ENCODE measurements around the gene MRPL20.

DNA sequence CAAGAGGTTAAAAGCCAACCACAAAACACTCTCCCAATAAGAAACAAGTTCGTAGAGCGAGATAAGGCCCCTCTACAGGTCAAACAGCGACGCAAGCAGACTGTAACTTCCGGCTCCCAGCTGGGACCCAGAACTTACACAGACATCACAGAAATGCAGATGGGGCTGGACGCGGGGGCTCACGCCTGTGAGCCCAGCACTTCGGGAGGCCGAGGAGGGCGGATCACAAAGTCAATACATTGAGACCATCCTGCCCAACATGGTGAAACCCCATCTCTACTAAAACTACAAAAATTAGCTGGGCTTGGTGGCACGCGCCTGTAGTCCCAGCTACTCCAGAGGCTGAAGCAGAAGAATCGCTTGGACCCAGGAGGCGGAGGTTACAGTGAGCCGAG lies 19.0 kb downstream of the MRPL20 start:
- TF ChIP-seq POLR2A (IDR thresholded peaks at IDR 0.05; ENCODE audit: extremely low read depth, insufficient read length) = no peak
- TF ChIP-seq, protein P1, sequence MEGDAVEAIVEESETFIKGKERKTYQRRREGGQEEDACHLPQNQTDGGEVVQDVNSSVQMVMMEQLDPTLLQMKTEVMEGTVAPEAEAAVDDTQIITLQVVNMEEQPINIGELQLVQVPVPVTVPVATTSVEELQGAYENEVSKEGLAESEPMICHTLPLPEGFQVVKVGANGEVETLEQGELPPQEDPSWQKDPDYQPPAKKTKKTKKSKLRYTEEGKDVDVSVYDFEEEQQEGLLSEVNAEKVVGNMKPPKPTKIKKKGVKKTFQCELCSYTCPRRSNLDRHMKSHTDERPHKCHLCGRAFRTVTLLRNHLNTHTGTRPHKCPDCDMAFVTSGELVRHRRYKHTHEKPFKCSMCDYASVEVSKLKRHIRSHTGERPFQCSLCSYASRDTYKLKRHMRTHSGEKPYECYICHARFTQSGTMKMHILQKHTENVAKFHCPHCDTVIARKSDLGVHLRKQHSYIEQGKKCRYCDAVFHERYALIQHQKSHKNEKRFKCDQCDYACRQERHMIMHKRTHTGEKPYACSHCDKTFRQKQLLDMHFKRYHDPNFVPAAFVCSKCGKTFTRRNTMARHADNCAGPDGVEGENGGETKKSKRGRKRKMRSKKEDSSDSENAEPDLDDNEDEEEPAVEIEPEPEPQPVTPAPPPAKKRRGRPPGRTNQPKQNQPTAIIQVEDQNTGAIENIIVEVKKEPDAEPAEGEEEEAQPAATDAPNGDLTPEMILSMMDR (IDR thresholded peaks at IDR 0.05; ENCODE audit: low read depth, low read length) = no peak
